GM23338 (cell line): Measurements from ENCODE around the gene FGGY. TPM values are rescaled to one million over a fixed set of nuclear protein-coding genes. Genes with fewer than 3 reads are reported as not detected.
A peak's percentile ranks its signal among the peaks of the same experiment; 100 is the strongest.

Experiments used
- ATAC-seq: fragments of 200-7000 bp; cut with Tn5 transposase; 3 replicates; pipeline ENCODE4 v1.9.1; 2020
- DNase-seq: peaks from one replicate; pipeline ENCODE4 v3.0.0-alpha.2; 2015; ENCODE audit warnings: low spot score
- H2AFZ ChIP-seq: fragments of 200-600 bp; sonication (generic); 2 replicates; pipeline ENCODE4 v1.8.0; 2016; ENCODE audit warnings: antibody characterized with exemption, mild to moderate bottlenecking, moderate library complexity
- H3F3A ChIP-seq: fragments of 200-600 bp; sonication (generic); replicated peaks from 2 replicates; pipeline ENCODE4 v1.8.0; 2017; ENCODE audit warnings: antibody characterized with exemption, mixed run types, low read depth
- H3K27ac ChIP-seq: fragments of 200-600 bp; sonication (generic); 2 replicates; pipeline ENCODE4 v1.6.1; 2016; ENCODE audit warnings: low read depth
- H3K27me3 ChIP-seq: fragments of 200-600 bp; sonication (generic); 2 replicates; pipeline ENCODE4 v1.8.0; 2016; ENCODE audit warnings: mild to moderate bottlenecking, mixed run types, moderate library complexity; ENCODE audit not compliant: insufficient read depth
- H3K36me3 ChIP-seq: fragments of 200-600 bp; sonication (generic); 2 replicates; pipeline ENCODE4 v1.8.0; 2016; ENCODE audit warnings: mild to moderate bottlenecking; ENCODE audit not compliant: insufficient read depth
- H3K4me1 ChIP-seq: fragments of 200-600 bp; sonication (generic); 2 replicates; pipeline ENCODE4 v1.8.0; 2016; ENCODE audit warnings: mild to moderate bottlenecking, moderate library complexity; ENCODE audit not compliant: insufficient read depth
- H3K4me2 ChIP-seq: fragments of 200-600 bp; sonication (generic); 2 replicates; pipeline ENCODE4 v1.7.1; 2017; ENCODE audit warnings: mixed run types
- H3K4me3 ChIP-seq: fragments of 200-600 bp; sonication (generic); 2 replicates; pipeline ENCODE4 v1.6.1; 2016; ENCODE audit warnings: mixed run types
- H3K79me2 ChIP-seq: fragments of 200-600 bp; sonication (generic); replicated peaks from 2 replicates; pipeline ENCODE4 v1.8.0; 2017; ENCODE audit warnings: mild to moderate bottlenecking; ENCODE audit not compliant: insufficient read depth
- H3K9me2 ChIP-seq: fragments of 200-600 bp; sonication (generic); 2 replicates; pipeline ENCODE4 v1.8.0; 2017; ENCODE audit not compliant: insufficient read depth
- H4K20me1 ChIP-seq: fragments of 200-600 bp; sonication (generic); replicated peaks from 2 replicates; pipeline ENCODE4 v1.8.0; 2017; ENCODE audit warnings: mild to moderate bottlenecking; ENCODE audit not compliant: insufficient read depth
- H3K27ac Mint-ChIP-seq: 2 replicates; pipeline ENCODE4 v1.8.0; 2020; ENCODE audit warnings: inconsistent platforms, mild to moderate bottlenecking, moderate library complexity, mixed read lengths
- H3K27me3 Mint-ChIP-seq: 3 replicates; pipeline ENCODE4 v1.8.0; 2022; ENCODE audit warnings: low read depth, mild to moderate bottlenecking, moderate library complexity, mixed read lengths, inconsistent platforms; ENCODE audit not compliant: insufficient read depth, poor library complexity
- H3K36me3 Mint-ChIP-seq: 3 replicates; pipeline ENCODE4 v1.8.0; 2021; ENCODE audit warnings: low read depth, mild to moderate bottlenecking, inconsistent platforms, moderate library complexity, mixed read lengths
- H3K4me1 Mint-ChIP-seq: 3 replicates; pipeline ENCODE4 v1.8.0; 2020; ENCODE audit warnings: mild to moderate bottlenecking, inconsistent platforms, mixed read lengths
- H3K4me3 Mint-ChIP-seq: 3 replicates; pipeline ENCODE4 v1.8.0; 2021; ENCODE audit warnings: moderate library complexity, mild to moderate bottlenecking, inconsistent platforms, mixed read lengths
- H3K9me3 Mint-ChIP-seq: 3 replicates; pipeline ENCODE4 v1.8.0; 2020; ENCODE audit warnings: moderate library complexity, mild to moderate bottlenecking, inconsistent platforms, mixed read lengths
- POLR2AphosphoS5 ChIP-seq: IDR thresholded peaks from 2 replicates; pipeline ENCODE4 v1.6.1; 2016; ENCODE audit warnings: antibody characterized with exemption, low read depth
- STAT1 ChIP-seq: IDR thresholded peaks from one replicate; pipeline ENCODE4 v1.6.1; 2016; ENCODE audit warnings: antibody characterized with exemption; ENCODE audit not compliant: unreplicated experiment
- polyA plus RNA-seq: library from polyadenylated mRNA; unstranded; fragments of >200 nt; fragmentation: Nextera tagmentation; extraction: Ambion mirVana; gene quantifications from 2 replicates; pipeline ENCODE4 v1.2.1, GENCODE V29; 2016
- total RNA-seq: library from RNA; depleted of rRNA; stranded (reverse); fragments of >200 nt; shearing (Covaris generic); gene quantifications from 2 replicates; pipeline ENCODE4 v1.2.3, GENCODE V29; 2014
- TF ChIP-seq, protein P1 (sequence below): fragments of 250-450 bp; sonication (Bioruptor Pico); IDR thresholded peaks from 2 replicates; pipeline ENCODE4 v1.5.0; 2020; ENCODE audit warnings: mild to moderate bottlenecking, moderate library complexity

FGGY gene
- total and polyA plus RNA-seq, 2 experiments from 2014 or later = 10.9 to 21.4 TPM

DNA sequence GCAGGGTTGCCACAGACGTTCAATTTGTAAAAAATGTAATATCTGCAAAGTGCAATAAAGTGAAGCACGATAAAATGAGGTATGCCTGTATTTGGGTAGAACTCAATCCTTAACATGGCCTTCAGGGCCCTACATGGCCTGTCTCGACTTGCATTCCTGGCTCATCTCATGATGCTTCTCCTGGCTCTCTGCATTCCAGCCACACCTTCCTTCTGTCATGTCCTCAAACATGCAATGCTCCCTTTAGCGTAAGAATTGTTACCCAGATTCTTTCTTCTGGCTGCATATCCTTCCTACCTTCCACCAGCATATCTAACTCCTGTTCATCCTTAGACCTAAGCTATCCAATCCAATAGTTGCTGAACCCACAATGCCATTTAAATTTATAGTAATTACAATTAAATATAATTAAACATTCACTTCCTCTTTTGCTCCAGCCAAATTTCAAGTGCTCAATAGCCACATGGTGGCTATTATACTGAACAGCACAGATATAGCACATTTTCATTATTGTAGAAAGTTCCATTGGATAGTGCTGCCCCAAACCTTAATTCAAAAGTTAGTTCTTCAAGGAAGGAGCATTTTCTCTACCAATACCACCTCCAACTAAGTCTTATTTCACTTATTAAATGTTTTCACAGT lies 32.6 kb downstream of the FGGY start:
- no peak overlapping the region for H3K4me3 Mint-ChIP-seq
- H3K36me3 Mint-ChIP-seq = peaks cover 28% of the 10 kb centered on the region
- H3K4me1 Mint-ChIP-seq = peaks cover 8% of the 10 kb centered on the region; the same call in 2 of the 3 replicates
- Histone ChIP-seq H3F3A (no peaks in the 10 kb centered on the region), H3K36me3 (no peaks in the 10 kb centered on the region), H3K4me3 (no peak overlapping the region), H3K9me2 (peaks cover 15% of the 10 kb centered on the region), H3K27me3 (no peaks in the 10 kb centered on the region), H2AFZ (no peak overlapping the region), H3K4me1 (no peaks in the 10 kb centered on the region), H3K27ac (no peak overlapping the region), H3K4me2 (no peak overlapping the region), H3K79me2 (no peaks in the 10 kb centered on the region), H4K20me1 (no peaks in the 10 kb centered on the region)
- ATAC-seq = no peak
- no peak overlapping the region for H3K27ac Mint-ChIP-seq
- H3K27me3 Mint-ChIP-seq = no peaks in the 10 kb centered on the region
- TF ChIP-seq STAT1 = no peak
- TF ChIP-seq, protein P1, sequence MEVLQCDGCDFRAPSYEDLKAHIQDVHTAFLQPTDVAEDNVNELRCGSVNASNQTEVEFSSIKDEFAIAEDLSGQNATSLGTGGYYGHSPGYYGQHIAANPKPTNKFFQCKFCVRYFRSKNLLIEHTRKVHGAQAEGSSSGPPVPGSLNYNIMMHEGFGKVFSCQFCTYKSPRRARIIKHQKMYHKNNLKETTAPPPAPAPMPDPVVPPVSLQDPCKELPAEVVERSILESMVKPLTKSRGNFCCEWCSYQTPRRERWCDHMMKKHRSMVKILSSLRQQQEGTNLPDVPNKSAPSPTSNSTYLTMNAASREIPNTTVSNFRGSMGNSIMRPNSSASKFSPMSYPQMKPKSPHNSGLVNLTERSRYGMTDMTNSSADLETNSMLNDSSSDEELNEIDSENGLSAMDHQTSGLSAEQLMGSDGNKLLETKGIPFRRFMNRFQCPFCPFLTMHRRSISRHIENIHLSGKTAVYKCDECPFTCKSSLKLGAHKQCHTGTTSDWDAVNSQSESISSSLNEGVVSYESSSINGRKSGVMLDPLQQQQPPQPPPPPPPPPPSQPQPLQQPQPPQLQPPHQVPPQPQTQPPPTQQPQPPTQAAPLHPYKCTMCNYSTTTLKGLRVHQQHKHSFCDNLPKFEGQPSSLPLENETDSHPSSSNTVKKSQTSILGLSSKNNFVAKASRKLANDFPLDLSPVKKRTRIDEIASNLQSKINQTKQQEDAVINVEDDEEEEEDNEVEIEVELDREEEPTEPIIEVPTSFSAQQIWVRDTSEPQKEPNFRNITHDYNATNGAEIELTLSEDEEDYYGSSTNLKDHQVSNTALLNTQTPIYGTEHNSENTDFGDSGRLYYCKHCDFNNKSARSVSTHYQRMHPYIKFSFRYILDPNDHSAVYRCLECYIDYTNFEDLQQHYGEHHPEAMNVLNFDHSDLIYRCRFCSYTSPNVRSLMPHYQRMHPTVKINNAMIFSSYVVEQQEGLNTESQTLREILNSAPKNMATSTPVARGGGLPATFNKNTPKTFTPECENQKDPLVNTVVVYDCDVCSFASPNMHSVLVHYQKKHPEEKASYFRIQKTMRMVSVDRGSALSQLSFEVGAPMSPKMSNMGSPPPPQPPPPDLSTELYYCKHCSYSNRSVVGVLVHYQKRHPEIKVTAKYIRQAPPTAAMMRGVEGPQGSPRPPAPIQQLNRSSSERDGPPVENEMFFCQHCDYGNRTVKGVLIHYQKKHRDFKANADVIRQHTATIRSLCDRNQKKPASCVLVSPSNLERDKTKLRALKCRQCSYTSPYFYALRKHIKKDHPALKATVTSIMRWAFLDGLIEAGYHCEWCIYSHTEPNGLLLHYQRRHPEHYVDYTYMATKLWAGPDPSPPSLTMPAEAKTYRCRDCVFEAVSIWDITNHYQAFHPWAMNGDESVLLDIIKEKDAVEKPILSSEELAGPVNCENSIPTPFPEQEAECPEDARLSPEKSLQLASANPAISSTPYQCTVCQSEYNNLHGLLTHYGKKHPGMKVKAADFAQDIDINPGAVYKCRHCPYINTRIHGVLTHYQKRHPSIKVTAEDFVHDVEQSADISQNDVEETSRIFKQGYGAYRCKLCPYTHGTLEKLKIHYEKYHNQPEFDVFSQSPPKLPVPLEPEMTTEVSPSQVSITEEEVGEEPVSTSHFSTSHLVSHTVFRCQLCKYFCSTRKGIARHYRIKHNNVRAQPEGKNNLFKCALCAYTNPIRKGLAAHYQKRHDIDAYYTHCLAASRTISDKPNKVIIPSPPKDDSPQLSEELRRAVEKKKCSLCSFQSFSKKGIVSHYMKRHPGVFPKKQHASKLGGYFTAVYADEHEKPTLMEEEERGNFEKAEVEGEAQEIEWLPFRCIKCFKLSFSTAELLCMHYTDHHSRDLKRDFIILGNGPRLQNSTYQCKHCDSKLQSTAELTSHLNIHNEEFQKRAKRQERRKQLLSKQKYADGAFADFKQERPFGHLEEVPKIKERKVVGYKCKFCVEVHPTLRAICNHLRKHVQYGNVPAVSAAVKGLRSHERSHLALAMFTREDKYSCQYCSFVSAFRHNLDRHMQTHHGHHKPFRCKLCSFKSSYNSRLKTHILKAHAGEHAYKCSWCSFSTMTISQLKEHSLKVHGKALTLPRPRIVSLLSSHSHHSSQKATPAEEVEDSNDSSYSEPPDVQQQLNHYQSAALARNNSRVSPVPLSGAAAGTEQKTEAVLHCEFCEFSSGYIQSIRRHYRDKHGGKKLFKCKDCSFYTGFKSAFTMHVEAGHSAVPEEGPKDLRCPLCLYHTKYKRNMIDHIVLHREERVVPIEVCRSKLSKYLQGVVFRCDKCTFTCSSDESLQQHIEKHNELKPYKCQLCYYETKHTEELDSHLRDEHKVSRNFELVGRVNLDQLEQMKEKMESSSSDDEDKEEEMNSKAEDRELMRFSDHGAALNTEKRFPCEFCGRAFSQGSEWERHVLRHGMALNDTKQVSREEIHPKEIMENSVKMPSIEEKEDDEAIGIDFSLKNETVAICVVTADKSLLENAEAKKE = 0 out of 2 replicates have a peak, but pooled peaks have one; percentile 21
- no peak for TF ChIP-seq POLR2AphosphoS5
- H3K9me3 Mint-ChIP-seq = peaks cover 6% of the 10 kb centered on the region; the same call in 2 of the 3 replicates
- peak; percentile 16 for DNase-seq
